GM12878 (cell line): ENCODE measurements around the gene CCT6B.
"Not testable (repeated sequence)": the region's sequence is repeated elsewhere in the genome, so short reads cannot be mapped to it uniquely, and the experiment has no call there.

Experiments used
- TF ChIP-seq, protein P1 (sequence below), 3 experiments: IDR thresholded peaks in 2 of 3; conservative IDR thresholded peaks in 1 of 3; 2 replicates each; pipeline ENCODE4 v1.5.1; 2011; ENCODE audit warnings: low read depth in 3 of 3, low read length in 3 of 3, mild to moderate bottlenecking in 3 of 3, control low read depth in 2 of 3, moderate library complexity in 2 of 3, inconsistent platforms in 1 of 3, mixed read lengths in 1 of 3; ENCODE audit not compliant: control insufficient read depth in 2 of 3, insufficient read depth in 1 of 3; ENCODE audit errors: extremely low read depth in 1 of 3
- TF ChIP-seq, protein P2 (sequence below): IDR thresholded peaks from 2 replicates; pipeline ENCODE4 v1.6.1; 2011; ENCODE audit warnings: low read depth, low read length, improper control_type of control experiment, borderline replicate concordance

DNA sequence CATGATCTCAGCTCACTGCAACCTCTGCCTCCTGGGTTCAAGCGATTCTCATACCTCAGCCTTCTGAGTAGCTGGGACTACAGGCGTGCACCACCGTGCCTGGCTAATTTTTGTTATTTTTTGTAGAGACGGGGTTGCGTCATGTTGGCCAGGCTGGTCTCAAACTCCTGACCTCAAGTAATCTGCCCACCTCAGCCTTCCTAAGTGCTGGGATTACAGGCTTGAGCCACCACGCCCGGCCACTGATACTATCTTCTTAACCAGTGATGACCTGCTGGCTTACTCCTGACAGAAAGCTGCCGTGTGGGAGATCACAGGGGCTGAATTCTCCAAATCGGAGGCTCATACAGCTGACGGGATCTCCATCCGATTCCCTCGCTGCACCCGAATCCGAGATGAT, 39.7 kb upstream of the CCT6B start:
- TF ChIP-seq, protein P1, sequence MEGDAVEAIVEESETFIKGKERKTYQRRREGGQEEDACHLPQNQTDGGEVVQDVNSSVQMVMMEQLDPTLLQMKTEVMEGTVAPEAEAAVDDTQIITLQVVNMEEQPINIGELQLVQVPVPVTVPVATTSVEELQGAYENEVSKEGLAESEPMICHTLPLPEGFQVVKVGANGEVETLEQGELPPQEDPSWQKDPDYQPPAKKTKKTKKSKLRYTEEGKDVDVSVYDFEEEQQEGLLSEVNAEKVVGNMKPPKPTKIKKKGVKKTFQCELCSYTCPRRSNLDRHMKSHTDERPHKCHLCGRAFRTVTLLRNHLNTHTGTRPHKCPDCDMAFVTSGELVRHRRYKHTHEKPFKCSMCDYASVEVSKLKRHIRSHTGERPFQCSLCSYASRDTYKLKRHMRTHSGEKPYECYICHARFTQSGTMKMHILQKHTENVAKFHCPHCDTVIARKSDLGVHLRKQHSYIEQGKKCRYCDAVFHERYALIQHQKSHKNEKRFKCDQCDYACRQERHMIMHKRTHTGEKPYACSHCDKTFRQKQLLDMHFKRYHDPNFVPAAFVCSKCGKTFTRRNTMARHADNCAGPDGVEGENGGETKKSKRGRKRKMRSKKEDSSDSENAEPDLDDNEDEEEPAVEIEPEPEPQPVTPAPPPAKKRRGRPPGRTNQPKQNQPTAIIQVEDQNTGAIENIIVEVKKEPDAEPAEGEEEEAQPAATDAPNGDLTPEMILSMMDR (IDR thresholded peaks at IDR 0.05 in 2 of 3, conservative IDR thresholded peaks at IDR 0.05 in 1 of 3; ENCODE audit: control insufficient read depth in 2 of 3, extremely low read depth in 1 of 3, insufficient read depth in 1 of 3, low read depth in 3 of 3, low read length in 3 of 3), result not testable (repeated sequence)
- TF ChIP-seq, protein P2, sequence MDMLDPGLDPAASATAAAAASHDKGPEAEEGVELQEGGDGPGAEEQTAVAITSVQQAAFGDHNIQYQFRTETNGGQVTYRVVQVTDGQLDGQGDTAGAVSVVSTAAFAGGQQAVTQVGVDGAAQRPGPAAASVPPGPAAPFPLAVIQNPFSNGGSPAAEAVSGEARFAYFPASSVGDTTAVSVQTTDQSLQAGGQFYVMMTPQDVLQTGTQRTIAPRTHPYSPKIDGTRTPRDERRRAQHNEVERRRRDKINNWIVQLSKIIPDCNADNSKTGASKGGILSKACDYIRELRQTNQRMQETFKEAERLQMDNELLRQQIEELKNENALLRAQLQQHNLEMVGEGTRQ, result not testable (repeated sequence)
